C4-2B (cell line): Measurements from ENCODE around the gene RAE1.

Experiments
- ZFX ChIP-seq: fragments of 450-650 bp; IDR thresholded peaks from 2 replicates; pipeline ENCODE4 v1.6.1; 2017
- TF ChIP-seq, protein P1 (sequence below): fragments of 450-650 bp; conservative IDR thresholded peaks from 2 replicates; pipeline ENCODE4 v1.5.1; 2017; ENCODE audit warnings: mild to moderate bottlenecking

DNA sequence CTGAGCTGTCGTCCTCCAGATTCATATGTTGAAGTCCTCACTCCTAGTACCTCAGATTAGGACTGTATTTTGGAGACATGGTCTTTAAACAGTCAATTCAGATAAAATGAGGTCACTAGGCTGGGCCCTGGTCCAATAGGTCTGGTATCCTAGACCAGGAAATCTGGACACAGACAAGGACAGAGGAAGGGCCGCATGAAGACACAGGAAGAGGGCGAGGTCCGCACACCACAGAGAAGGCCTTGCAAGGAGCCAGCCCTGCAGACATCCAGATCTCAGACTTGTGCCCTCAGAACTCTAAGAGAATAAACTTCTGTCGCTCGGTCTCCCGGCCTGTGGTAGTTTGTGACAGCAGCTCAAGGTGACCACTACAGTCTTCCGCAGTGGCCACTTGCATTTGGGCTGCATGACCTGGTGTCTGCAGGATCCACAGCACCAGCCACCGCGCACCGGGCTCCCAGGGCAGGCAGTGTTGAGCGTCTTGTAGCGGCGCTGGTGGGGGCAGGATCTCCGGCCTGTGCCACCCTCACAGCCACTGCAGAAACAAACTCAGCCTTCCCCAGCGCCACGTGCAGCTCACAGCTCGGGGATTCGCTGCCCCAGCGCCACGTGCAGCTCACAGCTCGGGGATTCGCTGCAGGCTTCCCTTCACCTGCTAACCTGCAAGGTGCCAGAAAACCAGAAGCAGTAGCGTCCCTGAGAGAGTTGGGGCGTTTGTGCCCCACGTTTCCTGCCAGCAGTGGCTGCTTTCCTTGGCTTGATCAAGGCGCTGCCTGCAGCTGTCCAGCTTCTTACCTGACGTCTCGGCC, 34.1 kb downstream of the RAE1 start:
- TF ChIP-seq, protein P1, sequence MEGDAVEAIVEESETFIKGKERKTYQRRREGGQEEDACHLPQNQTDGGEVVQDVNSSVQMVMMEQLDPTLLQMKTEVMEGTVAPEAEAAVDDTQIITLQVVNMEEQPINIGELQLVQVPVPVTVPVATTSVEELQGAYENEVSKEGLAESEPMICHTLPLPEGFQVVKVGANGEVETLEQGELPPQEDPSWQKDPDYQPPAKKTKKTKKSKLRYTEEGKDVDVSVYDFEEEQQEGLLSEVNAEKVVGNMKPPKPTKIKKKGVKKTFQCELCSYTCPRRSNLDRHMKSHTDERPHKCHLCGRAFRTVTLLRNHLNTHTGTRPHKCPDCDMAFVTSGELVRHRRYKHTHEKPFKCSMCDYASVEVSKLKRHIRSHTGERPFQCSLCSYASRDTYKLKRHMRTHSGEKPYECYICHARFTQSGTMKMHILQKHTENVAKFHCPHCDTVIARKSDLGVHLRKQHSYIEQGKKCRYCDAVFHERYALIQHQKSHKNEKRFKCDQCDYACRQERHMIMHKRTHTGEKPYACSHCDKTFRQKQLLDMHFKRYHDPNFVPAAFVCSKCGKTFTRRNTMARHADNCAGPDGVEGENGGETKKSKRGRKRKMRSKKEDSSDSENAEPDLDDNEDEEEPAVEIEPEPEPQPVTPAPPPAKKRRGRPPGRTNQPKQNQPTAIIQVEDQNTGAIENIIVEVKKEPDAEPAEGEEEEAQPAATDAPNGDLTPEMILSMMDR = no peak
- no peak for TF ChIP-seq ZFX
